ENCODE measurements around the gene PTPN21.

PTPN21 gene

GRCh38 chr14:88518592-88519512 lies 36.0 kb downstream of the PTPN21 start:
- ATAC-seq, result peak; percentile 82
- TF ChIP-seq ZNF565 (CRISPR knock-in tag; conservative IDR thresholded peaks at IDR 0.05; ENCODE audit: low read depth), result no peak
- no peak for TF ChIP-seq ZNF8 (CRISPR knock-in tag; IDR thresholded peaks at IDR 0.05)
- TF ChIP-seq, protein P1, sequence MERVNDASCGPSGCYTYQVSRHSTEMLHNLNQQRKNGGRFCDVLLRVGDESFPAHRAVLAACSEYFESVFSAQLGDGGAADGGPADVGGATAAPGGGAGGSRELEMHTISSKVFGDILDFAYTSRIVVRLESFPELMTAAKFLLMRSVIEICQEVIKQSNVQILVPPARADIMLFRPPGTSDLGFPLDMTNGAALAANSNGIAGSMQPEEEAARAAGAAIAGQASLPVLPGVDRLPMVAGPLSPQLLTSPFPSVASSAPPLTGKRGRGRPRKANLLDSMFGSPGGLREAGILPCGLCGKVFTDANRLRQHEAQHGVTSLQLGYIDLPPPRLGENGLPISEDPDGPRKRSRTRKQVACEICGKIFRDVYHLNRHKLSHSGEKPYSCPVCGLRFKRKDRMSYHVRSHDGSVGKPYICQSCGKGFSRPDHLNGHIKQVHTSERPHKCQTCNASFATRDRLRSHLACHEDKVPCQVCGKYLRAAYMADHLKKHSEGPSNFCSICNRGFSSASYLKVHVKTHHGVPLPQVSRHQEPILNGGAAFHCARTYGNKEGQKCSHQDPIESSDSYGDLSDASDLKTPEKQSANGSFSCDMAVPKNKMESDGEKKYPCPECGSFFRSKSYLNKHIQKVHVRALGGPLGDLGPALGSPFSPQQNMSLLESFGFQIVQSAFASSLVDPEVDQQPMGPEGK (CRISPR knock-in tag; IDR thresholded peaks at IDR 0.05; ENCODE audit: borderline replicate concordance), result peak; percentile 69; the same call in 1 of the 2 replicates
- TF ChIP-seq ZC3H10 (CRISPR knock-in tag; IDR thresholded peaks at IDR 0.05), result peak; percentile 35; the same call in 1 of the 2 replicates
- TF ChIP-seq ZNF70 (CRISPR knock-in tag; IDR thresholded peaks at IDR 0.05), result no peak
- no peak for TF ChIP-seq SNAI2 (CRISPR knock-in tag; IDR thresholded peaks at IDR 0.05)
- TF ChIP-seq, protein P2, sequence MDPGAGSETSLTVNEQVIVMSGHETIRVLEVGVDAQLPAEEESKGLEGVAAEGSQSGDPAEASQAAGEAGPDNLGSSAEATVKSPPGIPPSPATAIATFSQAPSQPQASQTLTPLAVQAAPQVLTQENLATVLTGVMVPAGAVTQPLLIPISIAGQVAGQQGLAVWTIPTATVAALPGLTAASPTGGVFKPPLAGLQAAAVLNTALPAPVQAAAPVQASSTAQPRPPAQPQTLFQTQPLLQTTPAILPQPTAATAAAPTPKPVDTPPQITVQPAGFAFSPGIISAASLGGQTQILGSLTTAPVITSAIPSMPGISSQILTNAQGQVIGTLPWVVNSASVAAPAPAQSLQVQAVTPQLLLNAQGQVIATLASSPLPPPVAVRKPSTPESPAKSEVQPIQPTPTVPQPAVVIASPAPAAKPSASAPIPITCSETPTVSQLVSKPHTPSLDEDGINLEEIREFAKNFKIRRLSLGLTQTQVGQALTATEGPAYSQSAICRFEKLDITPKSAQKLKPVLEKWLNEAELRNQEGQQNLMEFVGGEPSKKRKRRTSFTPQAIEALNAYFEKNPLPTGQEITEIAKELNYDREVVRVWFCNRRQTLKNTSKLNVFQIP (CRISPR knock-in tag; IDR thresholded peaks at IDR 0.05; ENCODE audit: borderline replicate concordance, low read depth), result no peak
- no peak for TF ChIP-seq ZFP3 (CRISPR knock-in tag; IDR thresholded peaks at IDR 0.05)
- TF ChIP-seq ISL1 (CRISPR knock-in tag; IDR thresholded peaks at IDR 0.05), result peak; percentile 56

GRCh38 chr14:88516861-88517357 lies 37.9 kb downstream of the PTPN21 start:
- TF ChIP-seq, protein P1 (CRISPR knock-in tag; IDR thresholded peaks at IDR 0.05; ENCODE audit: borderline replicate concordance), result no peak
- TF ChIP-seq ZFP3 (CRISPR knock-in tag; IDR thresholded peaks at IDR 0.05) (no peak), ZNF8 (CRISPR knock-in tag; IDR thresholded peaks at IDR 0.05) (no peak), CREB5 (CRISPR knock-in tag; IDR thresholded peaks at IDR 0.05; ENCODE audit: low read depth) (no peak), ZFP30 (CRISPR knock-in tag; IDR thresholded peaks at IDR 0.05) (no peak), TCF4 (CRISPR knock-in tag; IDR thresholded peaks at IDR 0.05; ENCODE audit: borderline replicate concordance) (no peak), ZC3H10 (CRISPR knock-in tag; IDR thresholded peaks at IDR 0.05) (no peak), BACH2 (CRISPR knock-in tag; IDR thresholded peaks at IDR 0.05; ENCODE audit: borderline replicate concordance) (no peak), ZNF565 (CRISPR knock-in tag; conservative IDR thresholded peaks at IDR 0.05; ENCODE audit: low read depth) (no peak), CSRNP3 (CRISPR knock-in tag; IDR thresholded peaks at IDR 0.05) (no peak), ISL1 (CRISPR knock-in tag; IDR thresholded peaks at IDR 0.05) (no peak), TOX (CRISPR knock-in tag; IDR thresholded peaks at IDR 0.05; ENCODE audit: borderline replicate concordance) (no peak), CSDC2 (CRISPR knock-in tag; IDR thresholded peaks at IDR 0.05) (no peak), GLIS3 (CRISPR knock-in tag; IDR thresholded peaks at IDR 0.05) (no peak), OSR1 (CRISPR knock-in tag; IDR thresholded peaks at IDR 0.05) (no peak), ARNTL (CRISPR knock-in tag; IDR thresholded peaks at IDR 0.05; ENCODE audit: borderline replicate concordance, low read depth) (no peak), SNAI2 (CRISPR knock-in tag; IDR thresholded peaks at IDR 0.05) (no peak)
- TF ChIP-seq, protein P3, sequence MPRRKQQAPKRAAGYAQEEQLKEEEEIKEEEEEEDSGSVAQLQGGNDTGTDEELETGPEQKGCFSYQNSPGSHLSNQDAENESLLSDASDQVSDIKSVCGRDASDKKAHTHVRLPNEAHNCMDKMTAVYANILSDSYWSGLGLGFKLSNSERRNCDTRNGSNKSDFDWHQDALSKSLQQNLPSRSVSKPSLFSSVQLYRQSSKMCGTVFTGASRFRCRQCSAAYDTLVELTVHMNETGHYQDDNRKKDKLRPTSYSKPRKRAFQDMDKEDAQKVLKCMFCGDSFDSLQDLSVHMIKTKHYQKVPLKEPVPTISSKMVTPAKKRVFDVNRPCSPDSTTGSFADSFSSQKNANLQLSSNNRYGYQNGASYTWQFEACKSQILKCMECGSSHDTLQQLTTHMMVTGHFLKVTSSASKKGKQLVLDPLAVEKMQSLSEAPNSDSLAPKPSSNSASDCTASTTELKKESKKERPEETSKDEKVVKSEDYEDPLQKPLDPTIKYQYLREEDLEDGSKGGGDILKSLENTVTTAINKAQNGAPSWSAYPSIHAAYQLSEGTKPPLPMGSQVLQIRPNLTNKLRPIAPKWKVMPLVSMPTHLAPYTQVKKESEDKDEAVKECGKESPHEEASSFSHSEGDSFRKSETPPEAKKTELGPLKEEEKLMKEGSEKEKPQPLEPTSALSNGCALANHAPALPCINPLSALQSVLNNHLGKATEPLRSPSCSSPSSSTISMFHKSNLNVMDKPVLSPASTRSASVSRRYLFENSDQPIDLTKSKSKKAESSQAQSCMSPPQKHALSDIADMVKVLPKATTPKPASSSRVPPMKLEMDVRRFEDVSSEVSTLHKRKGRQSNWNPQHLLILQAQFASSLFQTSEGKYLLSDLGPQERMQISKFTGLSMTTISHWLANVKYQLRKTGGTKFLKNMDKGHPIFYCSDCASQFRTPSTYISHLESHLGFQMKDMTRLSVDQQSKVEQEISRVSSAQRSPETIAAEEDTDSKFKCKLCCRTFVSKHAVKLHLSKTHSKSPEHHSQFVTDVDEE (CRISPR knock-in tag; IDR thresholded peaks at IDR 0.05), result no peak
- ATAC-seq, result no peak

Data from SK-N-SH treated with all-trans-retinoic acid at 6 μM for 48 hours (cell line).